Mononuclear cell (primary cell): ENCODE data around the gene PCARE. TPM values are rescaled to one million over a fixed set of nuclear protein-coding genes. Genes with fewer than 3 reads are reported as not detected.

ENCODE experiments used
- H3K27me3 ChIP-seq: 2 replicates; pipeline ENCODE4 v1.6.0; 2011; ENCODE audit warnings: low read length, control low read depth; ENCODE audit not compliant: insufficient read depth
- H3K4me1 ChIP-seq: 2 replicates; pipeline ENCODE4 v1.5.1; 2011; ENCODE audit warnings: mild to moderate bottlenecking, low read length, control low read depth; ENCODE audit not compliant: insufficient read depth
- H3K4me3 ChIP-seq: 2 replicates; pipeline ENCODE4 v1.5.1; 2011; ENCODE audit warnings: mild to moderate bottlenecking, low read length, moderate library complexity
- H3K9me3 ChIP-seq: 2 replicates; pipeline ENCODE4 v1.5.1; 2011; ENCODE audit warnings: low read depth, mild to moderate bottlenecking, control low read depth, low read length
- total RNA-seq: library from RNA; depleted of rRNA; stranded (reverse); fragments of >200 nt; gene quantifications from one replicate; pipeline ENCODE4 v1.2.3, GENCODE V29; 2012

Gene PCARE
- total RNA-seq, 1 donor = under 0.01 TPM

- Histone ChIP-seq H3K27me3 (no peaks in the 10 kb centered on the region), H3K4me3 (no peak overlapping the region), H3K9me3 (no peaks in the 10 kb centered on the region), H3K4me1 (peaks cover 55% of the 10 kb centered on the region)
These were observed 56.4 kb downstream of the PCARE start for GRCh38 chr2:29017716-29018435.

- H3K4me1 ChIP-seq = peaks cover 69% of the 10 kb centered on the region
- H3K4me3 ChIP-seq = no peak overlapping the region
- H3K27me3 ChIP-seq = no peaks in the 10 kb centered on the region
- no peaks in the 10 kb centered on the region for H3K9me3 ChIP-seq
These were observed 57.8 kb downstream of the PCARE start for GRCh38 chr2:29016504-29016903.

- H3K4me1 ChIP-seq = peaks cover 75% of the 10 kb centered on the region
- H3K27me3 ChIP-seq = no peaks in the 10 kb centered on the region
- H3K4me3 ChIP-seq = no peak overlapping the region
- no peaks in the 10 kb centered on the region for H3K9me3 ChIP-seq
These were observed 58.4 kb downstream of the PCARE start for GRCh38 chr2:29015701-29016470.

GRCh38 chr2:29014811-29015421, 59.4 kb downstream of the PCARE start:
- no peaks in the 10 kb centered on the region for H3K27me3 ChIP-seq
- H3K4me1 ChIP-seq = peaks cover 85% of the 10 kb centered on the region
- no peaks in the 10 kb centered on the region for H3K9me3 ChIP-seq
- H3K4me3 ChIP-seq = no peak overlapping the region

- Histone ChIP-seq H3K4me1 (peaks cover 91% of the 10 kb centered on the region), H3K4me3 (peak overlapping the region; percentile 1), H3K27me3 (no peaks in the 10 kb centered on the region), H3K9me3 (no peaks in the 10 kb centered on the region)
These were observed 60.0 kb downstream of the PCARE start for GRCh38 chr2:29014331-29014730.

GRCh38 chr2:29013057-29013780, 61.1 kb downstream of the PCARE start:
- Histone ChIP-seq H3K9me3 (no peaks in the 10 kb centered on the region), H3K27me3 (no peaks in the 10 kb centered on the region), H3K4me3 (no peak overlapping the region), H3K4me1 (peaks cover 95% of the 10 kb centered on the region)

GRCh38 chr2:29012211-29012681, 62.1 kb downstream of the PCARE start:
- no peak overlapping the region for H3K4me3 ChIP-seq
- H3K9me3 ChIP-seq = no peaks in the 10 kb centered on the region
- peaks cover 86% of the 10 kb centered on the region for H3K4me1 ChIP-seq
- no peaks in the 10 kb centered on the region for H3K27me3 ChIP-seq

Other genes starting within 250 kb of the PCARE start
- 13.7 TPM for gene TRMT61B, start 204.2 kb downstream of the PCARE start, total RNA-seq
- gene WDR43, start 179.9 kb downstream of the PCARE start, total RNA-seq = 138 TPM
- 0.73 TPM for gene TOGARAM2, start 93.2 kb downstream of the PCARE start, total RNA-seq
- 71.7 TPM for gene CLIP4, start 40.9 kb upstream of the PCARE start, total RNA-seq